HG03457 (cell line): Measurements from ENCODE around the gene IFI35.
"Not testable (repeated sequence)": the region's sequence is repeated elsewhere in the genome, so short reads cannot be mapped to it uniquely, and the experiment has no call there.

Experiments used
- ATAC-seq: cut with Tn5 transposase; IDR thresholded peaks from one replicate; pipeline ENCODE4 v1.9.1; 2021; ENCODE audit warnings: moderate number of reproducible peaks; ENCODE audit not compliant: unreplicated experiment

IFI35 gene

GRCh38 chr17:43006639-43007551, at the start of gene IFI35:
Gene IFI35 (plus strand): TSS chr17:43006784. CDS start chr17:43006948, 164 bp downstream.
- no peak for ATAC-seq

- peak; percentile 53 for ATAC-seq
These were observed 42.2 kb upstream of the IFI35 start, which contains the start of gene AARSD1 for GRCh38 chr17:42964161-42964932. Gene AARSD1 (minus strand): TSS chr17:42964454. CDS start chr17:42964440, 14 bp downstream.

- no peak for ATAC-seq
These were observed 38.7 kb upstream of the IFI35 start for GRCh38 chr17:42967925-42968324.

GRCh38 chr17:42969001-42969581, 37.5 kb upstream of the IFI35 start:
- no peak for ATAC-seq

- no peak for ATAC-seq
These were observed 35.0 kb upstream of the IFI35 start for GRCh38 chr17:42971589-42971988.

- not testable (repeated sequence) for ATAC-seq
These were observed 33.3 kb upstream of the IFI35 start for GRCh38 chr17:42973323-42973722.

GRCh38 chr17:42975265-42975664, 31.3 kb upstream of the IFI35 start:
- no peak for ATAC-seq

- not testable (repeated sequence) for ATAC-seq
These were observed 30.9 kb upstream of the IFI35 start for GRCh38 chr17:42975701-42976100.

GRCh38 chr17:42979511-42980273, 26.9 kb upstream of the IFI35 start, which contains the start of gene PTGES3L:
Gene PTGES3L (minus strand): TSS chr17:42980080. CDS start chr17:42980053, 27 bp downstream.
- ATAC-seq = no peak

GRCh38 chr17:42980274-42980765, 26.3 kb upstream of the IFI35 start, which contains the start of gene RUNDC1:
Gene RUNDC1 (plus strand): TSS chr17:42980565. CDS start chr17:42980577, 12 bp downstream.
- peak; percentile 40 for ATAC-seq

- ATAC-seq = peak; percentile 24
These were observed 25.7 kb upstream of the IFI35 start for GRCh38 chr17:42980766-42981397.

GRCh38 chr17:42982266-42982665, 24.3 kb upstream of the IFI35 start:
- no peak for ATAC-seq

GRCh38 chr17:42985225-42985624, 21.4 kb upstream of the IFI35 start:
- ATAC-seq = no peak

GRCh38 chr17:42989141-42989540, 17.4 kb upstream of the IFI35 start:
- no peak for ATAC-seq

- ATAC-seq = no peak
These were observed 16.6 kb upstream of the IFI35 start for GRCh38 chr17:42989726-42990652.

- ATAC-seq = no peak
These were observed 15.1 kb upstream of the IFI35 start for GRCh38 chr17:42991471-42991870.

- ATAC-seq = no peak
These were observed 13.7 kb upstream of the IFI35 start for GRCh38 chr17:42992872-42993271.

- not testable (repeated sequence) for ATAC-seq
These were observed 12.7 kb upstream of the IFI35 start for GRCh38 chr17:42993913-42994312.
